ENCODE data around the gene ZNF576. TPM values are rescaled to one million over a fixed set of nuclear protein-coding genes. Genes with fewer than 3 reads are reported as not detected.

The ZNF576 gene
- total and polyA plus RNA-seq, 2 experiments from 2014 or later, result 5.9 to 16.9 TPM

DNA sequence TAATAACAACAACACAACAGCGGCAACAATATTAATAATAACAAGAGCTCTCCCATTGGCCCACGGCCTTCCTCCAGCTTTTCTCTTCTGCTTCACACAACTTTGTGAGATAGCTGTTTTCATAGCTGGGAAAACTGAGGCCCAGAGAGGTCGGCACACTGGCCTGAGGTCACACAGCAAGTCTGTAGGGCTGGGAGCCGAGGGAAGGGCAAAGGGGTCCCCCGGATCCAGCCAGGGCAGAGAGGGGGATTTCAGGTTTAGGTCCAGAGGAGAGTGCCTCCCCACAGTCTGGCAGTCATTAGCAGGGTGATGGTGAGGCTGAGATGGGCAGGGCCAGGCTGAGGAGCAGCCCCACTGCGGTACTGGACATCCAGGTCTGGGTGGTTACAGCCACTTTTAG is 52.2 kb downstream of the ZNF576 start:
- Histone ChIP-seq H2AFZ (no peak overlapping the region), H3K36me3 (ENCODE audit: insufficient read depth) (no peaks in the 10 kb centered on the region; the same call in none of the 2 replicates), H3K4me2 (no peak overlapping the region), H3K4me1 (ENCODE audit: insufficient read depth) (no peaks in the 10 kb centered on the region; the same call in 1 of the 2 replicates), H3K79me2 (replicated peaks; ENCODE audit: insufficient read depth) (no peaks in the 10 kb centered on the region), H3K27me3 (ENCODE audit: insufficient read depth) (no peaks in the 10 kb centered on the region), H3F3A (replicated peaks; ENCODE audit: low read depth) (0 out of 2 replicates have a peak, but pooled peaks cover 2% of the 10 kb centered on the region), H3K9me2 (ENCODE audit: insufficient read depth) (no peaks in the 10 kb centered on the region), H3K27ac (ENCODE audit: low read depth) (no peak overlapping the region), H4K20me1 (replicated peaks; ENCODE audit: insufficient read depth) (no peaks in the 10 kb centered on the region; the same call in 1 of the 2 replicates), H3K4me3 (no peak overlapping the region)
- H3K4me3 Mint-ChIP-seq, result no peak overlapping the region
- TF ChIP-seq EZH2phosphoT487 (IDR thresholded peaks at IDR 0.05; ENCODE audit: unreplicated experiment), result no peak
- TF ChIP-seq, protein P1, sequence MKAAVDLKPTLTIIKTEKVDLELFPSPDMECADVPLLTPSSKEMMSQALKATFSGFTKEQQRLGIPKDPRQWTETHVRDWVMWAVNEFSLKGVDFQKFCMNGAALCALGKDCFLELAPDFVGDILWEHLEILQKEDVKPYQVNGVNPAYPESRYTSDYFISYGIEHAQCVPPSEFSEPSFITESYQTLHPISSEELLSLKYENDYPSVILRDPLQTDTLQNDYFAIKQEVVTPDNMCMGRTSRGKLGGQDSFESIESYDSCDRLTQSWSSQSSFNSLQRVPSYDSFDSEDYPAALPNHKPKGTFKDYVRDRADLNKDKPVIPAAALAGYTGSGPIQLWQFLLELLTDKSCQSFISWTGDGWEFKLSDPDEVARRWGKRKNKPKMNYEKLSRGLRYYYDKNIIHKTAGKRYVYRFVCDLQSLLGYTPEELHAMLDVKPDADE (IDR thresholded peaks at IDR 0.05), result no peak
- TF ChIP-seq ZNF114 (CRISPR knock-in tag; IDR thresholded peaks at IDR 0.05), result no peak
- no peak for TF ChIP-seq POLR2AphosphoS5 (IDR thresholded peaks at IDR 0.05; ENCODE audit: low read depth)
- no peak for TF ChIP-seq NANOG (IDR thresholded peaks at IDR 0.05; ENCODE audit: borderline replicate concordance)
- TF ChIP-seq EZH2 (IDR thresholded peaks at IDR 0.05; ENCODE audit: low read depth, unreplicated experiment), result no peak
- no peak for TF ChIP-seq JUNB (IDR thresholded peaks at IDR 0.05; ENCODE audit: unreplicated experiment)
- H3K27ac Mint-ChIP-seq, result no peak overlapping the region
- no peak for DNase-seq (ENCODE audit: low spot score)
- H3K4me1 Mint-ChIP-seq, result no peaks in the 10 kb centered on the region
- H3K27me3 Mint-ChIP-seq (ENCODE audit: insufficient read depth, low read depth, poor library complexity), result peaks cover 9% of the 10 kb centered on the region
- peaks cover 59% of the 10 kb centered on the region for H3K36me3 Mint-ChIP-seq (ENCODE audit: low read depth)
- no peak for ATAC-seq
- H3K9me3 Mint-ChIP-seq, result peaks cover 22% of the 10 kb centered on the region

GRCh38 chr19:43649514-43649913 is 53.1 kb downstream of the ZNF576 start:
- Mint-ChIP-seq H3K36me3 (ENCODE audit: low read depth) (peaks cover 65% of the 10 kb centered on the region), H3K27me3 (ENCODE audit: insufficient read depth, low read depth, poor library complexity) (peaks cover 8% of the 10 kb centered on the region), H3K4me3 (no peak overlapping the region), H3K4me1 (no peaks in the 10 kb centered on the region), H3K9me3 (peaks cover 22% of the 10 kb centered on the region), H3K27ac (no peak overlapping the region)
- H3K36me3 ChIP-seq (ENCODE audit: insufficient read depth), result no peaks in the 10 kb centered on the region; the same call in none of the 2 replicates
- no peaks in the 10 kb centered on the region for H3K9me2 ChIP-seq (ENCODE audit: insufficient read depth)
- DNase-seq (ENCODE audit: low spot score), result no peak
- no peak overlapping the region for H3K4me3 ChIP-seq
- H3K4me2 ChIP-seq, result no peak overlapping the region
- ATAC-seq, result no peak
- no peaks in the 10 kb centered on the region for H3K27me3 ChIP-seq (ENCODE audit: insufficient read depth)
- H3F3A ChIP-seq (replicated peaks; ENCODE audit: low read depth), result 0 out of 2 replicates have a peak, but pooled peaks cover 2% of the 10 kb centered on the region
- H3K4me1 ChIP-seq (ENCODE audit: insufficient read depth), result no peaks in the 10 kb centered on the region; the same call in 1 of the 2 replicates
- no peaks in the 10 kb centered on the region for H3K79me2 ChIP-seq (replicated peaks; ENCODE audit: insufficient read depth)
- no peaks in the 10 kb centered on the region; the same call in 1 of the 2 replicates for H4K20me1 ChIP-seq (replicated peaks; ENCODE audit: insufficient read depth)
- no peak overlapping the region for H2AFZ ChIP-seq
- H3K27ac ChIP-seq (ENCODE audit: low read depth), result no peak overlapping the region
- TF ChIP-seq, protein P1 (IDR thresholded peaks at IDR 0.05), result no peak
- TF ChIP-seq ZNF462 (CRISPR knock-in tag; IDR thresholded peaks at IDR 0.05) (no peak), EZH2phosphoT487 (IDR thresholded peaks at IDR 0.05; ENCODE audit: unreplicated experiment) (no peak), JUNB (IDR thresholded peaks at IDR 0.05; ENCODE audit: unreplicated experiment) (no peak), EZH2 (IDR thresholded peaks at IDR 0.05; ENCODE audit: low read depth, unreplicated experiment) (no peak), ZNF114 (CRISPR knock-in tag; IDR thresholded peaks at IDR 0.05) (no peak)
- TF ChIP-seq, protein P2, sequence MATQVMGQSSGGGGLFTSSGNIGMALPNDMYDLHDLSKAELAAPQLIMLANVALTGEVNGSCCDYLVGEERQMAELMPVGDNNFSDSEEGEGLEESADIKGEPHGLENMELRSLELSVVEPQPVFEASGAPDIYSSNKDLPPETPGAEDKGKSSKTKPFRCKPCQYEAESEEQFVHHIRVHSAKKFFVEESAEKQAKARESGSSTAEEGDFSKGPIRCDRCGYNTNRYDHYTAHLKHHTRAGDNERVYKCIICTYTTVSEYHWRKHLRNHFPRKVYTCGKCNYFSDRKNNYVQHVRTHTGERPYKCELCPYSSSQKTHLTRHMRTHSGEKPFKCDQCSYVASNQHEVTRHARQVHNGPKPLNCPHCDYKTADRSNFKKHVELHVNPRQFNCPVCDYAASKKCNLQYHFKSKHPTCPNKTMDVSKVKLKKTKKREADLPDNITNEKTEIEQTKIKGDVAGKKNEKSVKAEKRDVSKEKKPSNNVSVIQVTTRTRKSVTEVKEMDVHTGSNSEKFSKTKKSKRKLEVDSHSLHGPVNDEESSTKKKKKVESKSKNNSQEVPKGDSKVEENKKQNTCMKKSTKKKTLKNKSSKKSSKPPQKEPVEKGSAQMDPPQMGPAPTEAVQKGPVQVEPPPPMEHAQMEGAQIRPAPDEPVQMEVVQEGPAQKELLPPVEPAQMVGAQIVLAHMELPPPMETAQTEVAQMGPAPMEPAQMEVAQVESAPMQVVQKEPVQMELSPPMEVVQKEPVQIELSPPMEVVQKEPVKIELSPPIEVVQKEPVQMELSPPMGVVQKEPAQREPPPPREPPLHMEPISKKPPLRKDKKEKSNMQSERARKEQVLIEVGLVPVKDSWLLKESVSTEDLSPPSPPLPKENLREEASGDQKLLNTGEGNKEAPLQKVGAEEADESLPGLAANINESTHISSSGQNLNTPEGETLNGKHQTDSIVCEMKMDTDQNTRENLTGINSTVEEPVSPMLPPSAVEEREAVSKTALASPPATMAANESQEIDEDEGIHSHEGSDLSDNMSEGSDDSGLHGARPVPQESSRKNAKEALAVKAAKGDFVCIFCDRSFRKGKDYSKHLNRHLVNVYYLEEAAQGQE (IDR thresholded peaks at IDR 0.05; ENCODE audit: unreplicated experiment), result no peak

All from GM23338 (cell line).